SK-N-SH treated with all-trans-retinoic acid at 6 μM for 48 hours (cell line): ENCODE results near the gene CLINT1.

ENCODE experiments used
- ATAC-seq: fragments of 200-7000 bp; cut with Tn5 transposase; 3 replicates; pipeline ENCODE4 v1.9.1; 2020; ENCODE audit warnings: mild to moderate bottlenecking, moderate library complexity
- ARNTL ChIP-seq: fragments of 450-650 bp; formaldehyde crosslinking; IDR thresholded peaks from 2 replicates; pipeline ENCODE4 v1.5.0; 2020; ENCODE audit warnings: low read depth, mild to moderate bottlenecking, moderate library complexity, borderline replicate concordance
- BACH2 ChIP-seq: fragments of 250-450 bp; sonication (Bioruptor Pico); IDR thresholded peaks from 2 replicates; pipeline ENCODE4 v1.9.0; 2021; ENCODE audit warnings: mild to moderate bottlenecking, borderline replicate concordance
- CSDC2 ChIP-seq: fragments of 250-450 bp; sonication (Bioruptor Pico); IDR thresholded peaks from 2 replicates; pipeline ENCODE4 v1.5.0; 2020; ENCODE audit warnings: mild to moderate bottlenecking, moderate library complexity
- CSRNP3 ChIP-seq: fragments of 250-450 bp; sonication (Bioruptor Pico); IDR thresholded peaks from 2 replicates; pipeline ENCODE4 v1.5.1; 2021; ENCODE audit warnings: mild to moderate bottlenecking, moderate library complexity
- ESRRG ChIP-seq: fragments of 250-450 bp; sonication (Bioruptor Pico); IDR thresholded peaks from 2 replicates; pipeline ENCODE4 v1.6.1; 2021; ENCODE audit warnings: mild to moderate bottlenecking
- GLIS3 ChIP-seq: fragments of 250-450 bp; sonication (Bioruptor Pico); IDR thresholded peaks from 2 replicates; pipeline ENCODE4 v1.5.0; 2020; ENCODE audit warnings: mild to moderate bottlenecking, moderate library complexity
- ISL1 ChIP-seq: fragments of 250-450 bp; sonication (Bioruptor Pico); IDR thresholded peaks from 2 replicates; pipeline ENCODE4 v2.1.2; 2022; ENCODE audit warnings: mild to moderate bottlenecking, moderate library complexity
- OSR1 ChIP-seq: fragments of 250-450 bp; sonication (Bioruptor Pico); IDR thresholded peaks from 2 replicates; pipeline ENCODE4 v1.8.0; 2022; ENCODE audit warnings: moderate library complexity, mild to moderate bottlenecking, inconsistent platforms
- PATZ1 ChIP-seq: fragments of 250-450 bp; sonication (Bioruptor Pico); IDR thresholded peaks from 2 replicates; pipeline ENCODE4 v1.8.0; 2020; ENCODE audit warnings: mild to moderate bottlenecking, moderate library complexity, borderline replicate concordance
- POU6F1 ChIP-seq: fragments of 250-450 bp; sonication (Bioruptor Pico); IDR thresholded peaks from 2 replicates; pipeline ENCODE4 v1.8.0; 2021; ENCODE audit warnings: low read depth, mild to moderate bottlenecking, moderate library complexity, borderline replicate concordance
- PPARA ChIP-seq: fragments of 250-450 bp; sonication (Bioruptor Pico); IDR thresholded peaks from 2 replicates; pipeline ENCODE4 v1.5.0; 2020; ENCODE audit warnings: mild to moderate bottlenecking, borderline replicate concordance
- RARB ChIP-seq: fragments of 250-450 bp; sonication (Bioruptor Pico); IDR thresholded peaks from 2 replicates; pipeline ENCODE4 v1.8.0; 2021; ENCODE audit warnings: mild to moderate bottlenecking, moderate library complexity
- SNAI2 ChIP-seq: fragments of 250-450 bp; sonication (Bioruptor Pico); IDR thresholded peaks from 2 replicates; pipeline ENCODE4 v1.5.0; 2020; ENCODE audit warnings: mild to moderate bottlenecking, moderate library complexity
- TCF4 ChIP-seq: fragments of 250-450 bp; sonication (Bioruptor Pico); IDR thresholded peaks from 2 replicates; pipeline ENCODE4 v1.8.0; 2021; ENCODE audit warnings: mild to moderate bottlenecking, moderate library complexity, borderline replicate concordance
- TOX ChIP-seq: fragments of 250-450 bp; sonication (Bioruptor Pico); IDR thresholded peaks from 2 replicates; pipeline ENCODE4 v1.8.0; 2021; ENCODE audit warnings: mild to moderate bottlenecking, moderate library complexity, borderline replicate concordance
- ZC3H10 ChIP-seq: fragments of 250-450 bp; sonication (Bioruptor Pico); IDR thresholded peaks from 2 replicates; pipeline ENCODE4 v1.5.1; 2021; ENCODE audit warnings: mild to moderate bottlenecking, moderate library complexity
- ZFP3 ChIP-seq: fragments of 250-450 bp; sonication (Bioruptor Pico); IDR thresholded peaks from 2 replicates; pipeline ENCODE4 v1.5.0; 2020; ENCODE audit warnings: mild to moderate bottlenecking, moderate library complexity
- ZFP30 ChIP-seq: fragments of 450-650 bp; formaldehyde crosslinking; IDR thresholded peaks from 2 replicates; pipeline ENCODE4 v1.5.0; 2022; ENCODE audit warnings: mild to moderate bottlenecking, moderate library complexity
- ZNF70 ChIP-seq: fragments of 450-650 bp; formaldehyde crosslinking; IDR thresholded peaks from 2 replicates; pipeline ENCODE4 v1.5.0; 2020; ENCODE audit warnings: mild to moderate bottlenecking, moderate library complexity
- ZNF8 ChIP-seq: fragments of 450-650 bp; formaldehyde crosslinking; IDR thresholded peaks from 2 replicates; pipeline ENCODE4 v1.5.0; 2020; ENCODE audit warnings: mild to moderate bottlenecking, moderate library complexity

CLINT1 gene

GRCh38 chr5:157864067-157864466, 5.1 kb upstream of the CLINT1 start:
- TF ChIP-seq CSDC2 (CRISPR knock-in tag) (no peak), ZFP3 (CRISPR knock-in tag) (no peak), ISL1 (CRISPR knock-in tag) (no peak), TCF4 (CRISPR knock-in tag) (no peak), ZFP30 (no peak), ZNF70 (CRISPR knock-in tag) (no peak), CSRNP3 (CRISPR knock-in tag) (no peak)
- ATAC-seq, result no peak

GRCh38 chr5:157862183-157862851, 3.4 kb upstream of the CLINT1 start:
- ATAC-seq, result no peak
- TF ChIP-seq TOX (CRISPR knock-in tag), result no peak
- TF ChIP-seq POU6F1, result no peak
- no peak for TF ChIP-seq ZNF70 (CRISPR knock-in tag)
- no peak for TF ChIP-seq ARNTL (CRISPR knock-in tag)
- no peak for TF ChIP-seq RARB (CRISPR knock-in tag)
- no peak for TF ChIP-seq ZC3H10 (CRISPR knock-in tag)
- TF ChIP-seq, all 23 proteins: peak for 0

- ATAC-seq, result no peak
- TF ChIP-seq PATZ1 (CRISPR knock-in tag) (no peak), CSDC2 (CRISPR knock-in tag) (no peak), ZFP30 (no peak), ZC3H10 (CRISPR knock-in tag) (no peak), TOX (CRISPR knock-in tag) (no peak), BACH2 (CRISPR knock-in tag) (no peak)
Observed at GRCh38 chr5:157860898-157861890, 2.2 kb upstream of the CLINT1 start.

GRCh38 chr5:157859227-157859575, 256 bp upstream of the CLINT1 start:
- TF ChIP-seq PPARA (CRISPR knock-in tag), result no peak
- ATAC-seq, result peak; percentile 3; the same call in 2 of the 3 replicates

- peak; percentile 32 for ATAC-seq
- TF ChIP-seq TCF4 (CRISPR knock-in tag), result no peak
- no peak for TF ChIP-seq ESRRG (CRISPR knock-in tag)
- TF ChIP-seq GLIS3 (CRISPR knock-in tag), result no peak
- no peak for TF ChIP-seq ZNF8 (CRISPR knock-in tag)
- no peak for TF ChIP-seq TOX (CRISPR knock-in tag)
- no peak for TF ChIP-seq ISL1 (CRISPR knock-in tag)
- no peak for TF ChIP-seq POU6F1
- no peak for TF ChIP-seq CSRNP3 (CRISPR knock-in tag)
- TF ChIP-seq ZC3H10 (CRISPR knock-in tag), result no peak
- no peak for TF ChIP-seq SNAI2 (CRISPR knock-in tag)
- TF ChIP-seq CSDC2 (CRISPR knock-in tag), result no peak
- no peak for TF ChIP-seq ZFP3 (CRISPR knock-in tag)
- no peak for TF ChIP-seq OSR1 (CRISPR knock-in tag)
- no peak for TF ChIP-seq RARB (CRISPR knock-in tag)
- TF ChIP-seq PPARA (CRISPR knock-in tag), result no peak
- no peak for TF ChIP-seq ZFP30
- TF ChIP-seq ZNF70 (CRISPR knock-in tag), result no peak
- TF ChIP-seq PATZ1 (CRISPR knock-in tag), result no peak
Observed at GRCh38 chr5:157857816-157858526, 974 bp downstream of the CLINT1 start.
